Cardiac muscle cell (in vitro differentiated cells and primary cell): ENCODE results near the gene ZGPAT. TPM values are rescaled to one million over a fixed set of nuclear protein-coding genes. Genes with fewer than 3 reads are reported as not detected.

ENCODE experiments used
- DNase-seq, 2 donors: peaks; one replicate each; pipeline versions ENCODE4 v3.0.0 to v3.0.0-alpha.2; 2010 to 2017; ENCODE audit warnings: low read depth in 1 of 2, low spot score in 1 of 2
- H3K27ac ChIP-seq: fragments of 200-600 bp; sonication (generic); 2 replicates; pipeline ENCODE4 v1.5.1; 2016
- H3K27me3 ChIP-seq: fragments of 200-600 bp; sonication (generic); 2 replicates; pipeline ENCODE4 v1.6.0; 2016; ENCODE audit warnings: control low read depth
- H3K36me3 ChIP-seq: fragments of 200-600 bp; sonication (generic); 2 replicates; pipeline ENCODE4 v1.5.1; 2016; ENCODE audit warnings: control low read depth
- H3K4me1 ChIP-seq: fragments of 200-600 bp; sonication (generic); 2 replicates; pipeline ENCODE4 v1.8.1; 2017; ENCODE audit warnings: low read depth, mild to moderate bottlenecking, mixed run types
- H3K4me3 ChIP-seq: fragments of 200-600 bp; sonication (generic); 2 replicates; pipeline ENCODE4 v1.5.1; 2016; ENCODE audit warnings: mild to moderate bottlenecking
- H3K9me3 ChIP-seq: fragments of 200-600 bp; sonication (generic); 2 replicates; pipeline ENCODE4 v1.5.1; 2017; ENCODE audit warnings: low read depth, mild to moderate bottlenecking, control low read depth
- polyA plus RNA-seq: library from polyadenylated mRNA; unstranded; fragments of >200 nt; fragmentation: Nextera tagmentation; extraction: Ambion mirVana; gene quantifications from 2 replicates; pipeline ENCODE4 v1.2.1, GENCODE V29; 2016
- total RNA-seq: library from RNA; depleted of rRNA; stranded (reverse); fragments of >200 nt; gene quantifications from 2 replicates; pipeline ENCODE4 v1.2.3, GENCODE V29; 2016
- TF ChIP-seq, protein P1 (sequence below): IDR thresholded peaks from 2 replicates; pipeline ENCODE4 v1.5.1; 2012; ENCODE audit warnings: low read depth, mild to moderate bottlenecking, low read length

The ZGPAT gene
- total and polyA plus RNA-seq, 2 experiments from 2014 or later: 36.3 to 37.5 TPM

DNA sequence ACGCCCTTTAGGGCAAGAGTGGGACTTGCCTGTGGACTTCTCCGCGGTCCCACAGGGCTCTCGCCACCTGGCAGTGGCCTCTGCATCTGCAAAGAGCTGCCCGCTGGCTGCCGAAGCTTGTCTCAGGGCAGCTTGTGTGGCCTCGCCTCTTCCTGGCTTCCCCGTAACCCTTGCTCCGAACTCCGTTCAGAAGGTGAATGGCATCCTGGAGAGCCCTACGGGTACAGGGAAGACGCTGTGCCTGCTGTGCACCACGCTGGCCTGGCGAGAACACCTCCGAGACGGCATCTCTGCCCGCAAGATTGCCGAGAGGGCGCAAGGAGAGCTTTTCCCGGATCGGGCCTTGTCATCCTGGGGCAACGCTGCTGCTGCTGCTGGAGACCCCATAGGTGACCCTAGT, 46.7 kb upstream of the ZGPAT start:
- no peak for DNase-seq
- no peak overlapping the region for H3K4me3 ChIP-seq
- H3K36me3 ChIP-seq: peaks cover 4% of the 10 kb centered on the region
- no peak overlapping the region for H3K27ac ChIP-seq
- no peaks in the 10 kb centered on the region for H3K4me1 ChIP-seq
- H3K9me3 ChIP-seq: no peaks in the 10 kb centered on the region
- TF ChIP-seq, protein P1, sequence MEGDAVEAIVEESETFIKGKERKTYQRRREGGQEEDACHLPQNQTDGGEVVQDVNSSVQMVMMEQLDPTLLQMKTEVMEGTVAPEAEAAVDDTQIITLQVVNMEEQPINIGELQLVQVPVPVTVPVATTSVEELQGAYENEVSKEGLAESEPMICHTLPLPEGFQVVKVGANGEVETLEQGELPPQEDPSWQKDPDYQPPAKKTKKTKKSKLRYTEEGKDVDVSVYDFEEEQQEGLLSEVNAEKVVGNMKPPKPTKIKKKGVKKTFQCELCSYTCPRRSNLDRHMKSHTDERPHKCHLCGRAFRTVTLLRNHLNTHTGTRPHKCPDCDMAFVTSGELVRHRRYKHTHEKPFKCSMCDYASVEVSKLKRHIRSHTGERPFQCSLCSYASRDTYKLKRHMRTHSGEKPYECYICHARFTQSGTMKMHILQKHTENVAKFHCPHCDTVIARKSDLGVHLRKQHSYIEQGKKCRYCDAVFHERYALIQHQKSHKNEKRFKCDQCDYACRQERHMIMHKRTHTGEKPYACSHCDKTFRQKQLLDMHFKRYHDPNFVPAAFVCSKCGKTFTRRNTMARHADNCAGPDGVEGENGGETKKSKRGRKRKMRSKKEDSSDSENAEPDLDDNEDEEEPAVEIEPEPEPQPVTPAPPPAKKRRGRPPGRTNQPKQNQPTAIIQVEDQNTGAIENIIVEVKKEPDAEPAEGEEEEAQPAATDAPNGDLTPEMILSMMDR: no peak
- H3K27me3 ChIP-seq: no peaks in the 10 kb centered on the region

DNA sequence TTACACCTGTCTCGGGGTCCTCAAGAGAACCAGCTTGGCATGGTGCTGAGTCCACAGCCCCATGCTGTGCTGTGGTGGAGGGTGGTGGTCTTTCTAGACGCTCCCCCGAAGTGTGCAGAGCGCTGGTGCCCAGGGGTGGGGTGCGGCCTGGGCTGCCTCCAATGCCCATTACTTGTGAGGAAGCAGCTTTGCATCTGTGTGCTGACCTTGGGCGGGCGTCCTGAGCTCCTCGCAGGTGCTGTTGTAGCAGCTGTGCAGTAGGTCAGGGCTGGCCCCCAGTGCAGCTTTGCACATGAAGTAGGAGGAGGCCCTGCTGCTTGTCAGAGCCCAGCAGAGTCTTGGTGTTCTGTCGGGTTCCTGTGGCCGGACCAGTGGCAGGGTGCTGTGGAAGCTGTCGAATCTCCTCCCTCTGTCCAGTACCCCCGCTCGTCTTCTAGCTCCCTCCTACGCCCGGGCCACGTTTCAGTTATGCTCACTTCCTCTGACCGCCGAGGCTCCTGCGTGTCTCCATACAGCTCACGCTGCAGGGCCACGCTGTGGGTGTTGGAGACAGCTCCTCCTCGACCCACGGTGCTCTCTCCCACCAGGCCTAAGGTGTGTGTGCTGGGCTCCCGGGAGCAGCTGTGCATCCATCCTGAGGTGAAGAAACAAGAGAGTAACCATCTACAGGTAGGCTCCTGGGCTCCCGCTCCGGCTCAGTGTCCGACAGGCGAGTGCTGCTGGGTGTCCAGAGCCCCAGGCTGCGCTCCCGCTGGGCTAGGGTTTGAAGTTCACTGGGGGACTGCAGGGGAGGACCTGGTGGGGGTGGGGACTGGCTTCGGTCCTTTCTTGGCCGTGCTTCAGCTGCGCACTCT, 45.7 kb upstream of the ZGPAT start:
- Histone ChIP-seq H3K27ac (no peak overlapping the region), H3K4me3 (no peak overlapping the region), H3K9me3 (no peaks in the 10 kb centered on the region), H3K36me3 (peaks cover 6% of the 10 kb centered on the region), H3K27me3 (no peaks in the 10 kb centered on the region), H3K4me1 (no peaks in the 10 kb centered on the region)
- no peak for DNase-seq
- TF ChIP-seq, protein P1: no peak

DNA sequence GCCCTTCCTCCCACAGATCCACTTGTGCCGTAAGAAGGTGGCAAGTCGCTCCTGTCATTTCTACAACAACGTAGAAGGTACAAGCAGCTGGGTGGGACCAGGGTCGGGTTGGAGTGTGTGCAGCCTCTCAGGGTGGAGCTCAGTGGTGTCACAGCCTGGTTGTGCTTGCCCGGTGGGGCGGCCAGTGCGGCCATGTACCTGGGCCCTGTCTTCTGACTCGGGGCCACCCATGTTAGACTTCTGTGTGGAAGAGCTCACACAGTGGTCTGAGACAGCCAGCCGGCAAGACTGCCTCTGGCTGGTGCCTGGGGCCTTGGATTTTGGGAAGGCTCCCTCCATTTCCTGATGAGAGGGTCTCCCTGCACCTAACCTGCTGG, 45.0 kb upstream of the ZGPAT start:
- H3K36me3 ChIP-seq: peaks cover 6% of the 10 kb centered on the region

DNA sequence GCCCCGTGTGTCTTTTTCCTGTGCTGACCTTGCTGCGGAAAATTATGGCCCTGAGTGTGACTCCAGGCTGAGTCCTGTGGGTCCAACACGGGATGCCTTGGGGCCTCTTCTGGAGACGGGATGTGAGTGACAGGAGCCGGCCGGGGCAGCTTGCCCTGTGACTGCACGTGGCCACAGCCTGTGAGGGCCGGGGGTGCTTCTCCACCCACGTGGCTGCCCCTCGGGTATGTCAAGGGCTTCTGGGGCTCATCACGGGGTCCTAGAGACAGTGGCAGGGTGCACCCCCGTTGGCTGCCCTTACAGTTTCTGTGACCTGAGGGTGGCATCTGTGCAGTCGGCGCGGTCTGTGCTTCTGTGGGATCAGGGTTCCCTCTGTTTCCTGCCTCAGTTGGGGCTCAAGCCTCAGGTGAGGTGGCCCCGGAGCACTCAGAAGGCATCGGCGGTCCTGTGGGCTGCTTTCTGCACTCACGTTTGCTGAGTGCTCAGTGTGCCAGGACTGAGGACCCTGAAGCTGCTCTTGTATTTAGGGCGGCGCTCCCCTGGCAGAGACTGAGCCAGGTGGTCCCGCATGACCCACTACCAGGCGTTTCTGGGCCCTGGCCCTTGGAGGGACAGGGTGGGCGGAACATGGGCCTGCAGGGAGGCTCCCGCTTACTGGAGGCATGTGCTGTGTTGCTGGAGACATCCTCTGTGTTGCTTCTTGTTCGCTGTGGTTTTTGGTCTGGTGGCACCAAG, 44.3 kb upstream of the ZGPAT start:
- Histone ChIP-seq H3K36me3 (peaks cover 9% of the 10 kb centered on the region), H3K4me3 (no peak overlapping the region), H3K27me3 (no peaks in the 10 kb centered on the region), H3K4me1 (no peaks in the 10 kb centered on the region), H3K27ac (no peak overlapping the region), H3K9me3 (no peaks in the 10 kb centered on the region)
- DNase-seq: no peak
- TF ChIP-seq, protein P1: no peak

More for the DNA sequence above, 45.0 kb upstream of the ZGPAT start:
- Histone ChIP-seq H3K27ac (no peak overlapping the region), H3K4me1 (no peaks in the 10 kb centered on the region), H3K9me3 (no peaks in the 10 kb centered on the region), H3K4me3 (no peak overlapping the region), H3K27me3 (no peaks in the 10 kb centered on the region)
- DNase-seq: no peak
- TF ChIP-seq, protein P1: no peak

DNA sequence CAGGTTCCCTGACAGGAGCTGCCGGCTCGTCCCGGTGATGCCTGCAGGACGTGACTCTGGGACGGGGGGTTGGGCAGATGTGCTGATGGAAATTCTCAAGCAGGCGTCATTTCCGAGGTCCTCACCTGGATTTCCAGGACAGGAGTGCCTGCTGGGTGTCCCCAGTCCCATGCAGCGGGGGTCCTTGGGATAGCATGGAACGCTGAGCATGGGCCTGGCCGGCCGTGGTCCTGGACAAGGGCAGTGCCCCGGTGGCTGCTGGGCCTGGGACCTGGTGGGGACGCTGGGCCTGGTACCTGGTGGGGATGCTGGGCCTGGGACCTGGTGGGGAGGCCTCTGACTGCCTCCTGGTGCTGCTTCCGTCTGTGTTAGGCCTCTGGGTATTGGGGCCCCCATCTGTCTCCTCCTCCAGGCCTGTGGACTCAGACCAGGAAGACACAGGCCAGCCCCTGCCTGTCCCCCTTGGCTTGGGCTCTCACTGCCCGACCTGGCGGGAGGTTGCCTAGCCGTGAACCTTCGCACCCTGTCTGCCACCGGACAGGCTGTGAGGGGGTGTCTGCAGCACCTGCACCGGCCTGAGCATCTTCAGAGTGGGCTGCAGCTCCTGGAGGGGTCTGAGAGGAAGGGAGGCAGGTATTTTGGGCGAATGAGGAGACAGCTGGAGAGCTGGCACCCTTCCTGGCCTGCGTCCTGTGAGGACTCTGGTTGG, 43.5 kb upstream of the ZGPAT start:
- H3K4me1 ChIP-seq: no peaks in the 10 kb centered on the region
- H3K4me3 ChIP-seq: no peak overlapping the region
- DNase-seq: no peak
- H3K36me3 ChIP-seq: peaks cover 15% of the 10 kb centered on the region
- H3K9me3 ChIP-seq: no peaks in the 10 kb centered on the region
- TF ChIP-seq, protein P1: no peak
- no peak overlapping the region for H3K27ac ChIP-seq
- H3K27me3 ChIP-seq: no peaks in the 10 kb centered on the region
